ENCODE data around the gene SH3TC2. TPM values are rescaled to one million over a fixed set of nuclear protein-coding genes. Genes with fewer than 3 reads are reported as not detected.

Gene SH3TC2
- total and polyA plus RNA-seq, 2 of the 4 experiments (the other 2 are of a cell fraction), result 3.4 to 7.9 TPM

DNA sequence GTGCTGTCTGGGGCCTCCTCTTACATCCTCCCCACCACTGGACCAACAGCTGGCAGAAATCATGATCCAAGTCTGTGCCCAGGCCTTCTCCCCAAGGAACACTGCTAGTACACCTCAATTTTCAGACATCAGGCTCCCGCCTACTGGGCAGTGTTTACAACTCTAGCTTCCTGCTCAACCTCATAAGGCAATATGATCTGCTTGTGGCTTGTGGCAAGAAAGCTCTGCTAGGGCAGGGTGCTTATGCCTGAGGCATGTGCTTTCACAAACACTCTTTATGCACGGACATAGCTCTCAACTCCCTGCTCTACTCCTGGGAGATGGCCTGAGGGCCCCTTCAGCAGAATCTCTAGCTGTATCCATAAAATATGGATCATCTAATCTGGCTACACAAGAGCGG is 32.5 kb downstream of the SH3TC2 start:
- dilution Hi-C loops (cut with HindIII; ENCODE audit: low sequenced_read_pairs, unreplicated experiment), result no loop called here
- peak overlapping the region; percentile 39; the same call in 1 of the 2 replicates for H4K5ac ChIP-seq (ENCODE audit: low read depth, low read length)
- POLR2A ChIA-PET (ENCODE audit: unreplicated experiment), result no interaction called here

More for the DNA sequence above, 32.5 kb downstream of the SH3TC2 start:
- peak overlapping the region; percentile 83 for H3K4ac ChIP-seq (ENCODE audit: low read depth, low read length)
- no peak overlapping the region for H3K4me2 ChIP-seq (ENCODE audit: low read depth, low read length)
- in situ Hi-C loops (cut with MboI; ENCODE audit: low sequenced_read_pairs) (loop anchor here (5.0 to 25.0 kb wide), 3 partner anchors 293 to 843 kb away; no protein-coding TSS in a partner anchor), intact Hi-C loops (cut with micrococcal nuclease) (no loop called here)
- no peaks in the 10 kb centered on the region for H3K9me3 ChIP-seq (ENCODE audit: control insufficient read depth, insufficient read depth, low read length)
- DNase-seq, result peak; percentile 93
- peak overlapping the region; percentile 90 for H2BK20ac ChIP-seq (ENCODE audit: low read depth, low read length)
- no peak overlapping the region for H3K4me3 ChIP-seq (ENCODE audit: insufficient read depth, low read depth, low read length)
- TF ChIP-seq MXI1 (IDR thresholded peaks at IDR 0.05; ENCODE audit: borderline replicate concordance, low read depth, low read length), result peak; percentile 61; the same call in 1 of the 2 replicates
- TF ChIP-seq FOS (IDR thresholded peaks at IDR 0.05; ENCODE audit: low read depth, low read length), result no peak
- TF ChIP-seq CEBPB (IDR thresholded peaks at IDR 0.05; ENCODE audit: low read depth, low read length), result peak; percentile 44; the same call in 1 of the 2 replicates
- TF ChIP-seq RCOR1 (IDR thresholded peaks at IDR 0.05; ENCODE audit: insufficient replicate concordance, low read length), result no peak
- TF ChIP-seq RAD21 (IDR thresholded peaks at IDR 0.05; ENCODE audit: low read length), result no peak
- TF ChIP-seq BHLHE40 (IDR thresholded peaks at IDR 0.05; ENCODE audit: low read depth, low read length), result peak; percentile 57; the same call in 1 of the 2 replicates
- H3K27me3 ChIP-seq (ENCODE audit: control insufficient read depth, insufficient read depth, low read length), result no peaks in the 10 kb centered on the region
- H2BK5ac ChIP-seq (ENCODE audit: low read depth, low read length, poor library complexity, severe bottlenecking), result peak overlapping the region; percentile 68
- H3K9ac ChIP-seq (ENCODE audit: low read depth, low read length), result no peak overlapping the region; the same call in 1 of the 2 replicates
- peak overlapping the region; percentile 1 for H2AFZ ChIP-seq (replicated peaks; ENCODE audit: low read length, poor library complexity)
- peak overlapping the region; percentile 84 for H2BK120ac ChIP-seq (ENCODE audit: low read depth, low read length)
- H3K4me1 ChIP-seq (ENCODE audit: control insufficient read depth, insufficient read depth, low read length), result peaks cover 7% of the 10 kb centered on the region
- peak overlapping the region; percentile 63 for H3K18ac ChIP-seq (ENCODE audit: low read depth, low read length)
- no peaks in the 10 kb centered on the region for H4K20me1 ChIP-seq (ENCODE audit: insufficient read depth, low read length)
- H2AK5ac ChIP-seq (ENCODE audit: low read depth, low read length), result peak overlapping the region; percentile 68
- H2BK15ac ChIP-seq (ENCODE audit: low read depth, low read length), result peak overlapping the region; percentile 91; the same call in 2 of the 3 replicates
- peak overlapping the region; percentile 27; the same call in 1 of the 2 replicates for H3K27ac ChIP-seq (ENCODE audit: insufficient read depth, low read length)
- H4K91ac ChIP-seq (ENCODE audit: insufficient read depth, low read depth, low read length), result peak overlapping the region; percentile 68
- peak overlapping the region; percentile 82; the same call in 1 of the 2 replicates for H3K14ac ChIP-seq (replicated peaks; ENCODE audit: low read depth, low read length)
- H3K36me3 ChIP-seq (ENCODE audit: control insufficient read depth, insufficient read depth, low read length), result no peaks in the 10 kb centered on the region; the same call in 1 of the 2 replicates
- H2AK9ac ChIP-seq (replicated peaks; ENCODE audit: low read depth, low read length, poor library complexity), result no peak overlapping the region
- H3K9me1 ChIP-seq (ENCODE audit: insufficient read depth, low read length), result peaks cover 18% of the 10 kb centered on the region
- BruUV-seq (replicated peaks), result no TSS peak
- H3K56ac ChIP-seq (ENCODE audit: extremely low read depth, insufficient read depth, low read length), result peak overlapping the region; percentile 12; the same call in 1 of the 2 replicates
- 0 out of 2 replicates have a peak overlapping the region, but pooled peaks have one; percentile 30 for H3K23ac ChIP-seq (ENCODE audit: low read depth, low read length)
- CTCF ChIA-PET, result interaction anchor here (0.5 to 2.1 kb wide), 8 partner anchors 10 to 299 kb away, joined by 3 to 9 read pairs (median 4); no protein-coding TSS in a partner anchor
- H4K8ac ChIP-seq (ENCODE audit: low read depth in 2 of 2, low read length in 2 of 2), result peak overlapping the region; percentile 67 to 78
- ATAC-seq (ENCODE audit: low read depth), result peak; percentile 94
- 40% methylated on average over 1 of the region's 3 CpGs; no CpG with 5 or more reads in 1 of the 2 experiments for WGBS, 2 experiments (ENCODE audit: extremely low coverage in 2 of 2, insufficient read length in 1 of 2)
- H3K79me1 ChIP-seq (ENCODE audit: low read depth in 1 of 2, low read length in 2 of 2), result no peaks in the 10 kb centered on the region

All from IMR-90 (cell line).